ENCODE measurements around the gene ISLR. TPM values are rescaled to one million over a fixed set of nuclear protein-coding genes. Genes with fewer than 3 reads are reported as not detected.

The ISLR gene
- total and polyA plus RNA-seq, 2 of the 4 experiments (the other 2 are of a cell fraction), result under 0.01 to 0.79 TPM

DNA sequence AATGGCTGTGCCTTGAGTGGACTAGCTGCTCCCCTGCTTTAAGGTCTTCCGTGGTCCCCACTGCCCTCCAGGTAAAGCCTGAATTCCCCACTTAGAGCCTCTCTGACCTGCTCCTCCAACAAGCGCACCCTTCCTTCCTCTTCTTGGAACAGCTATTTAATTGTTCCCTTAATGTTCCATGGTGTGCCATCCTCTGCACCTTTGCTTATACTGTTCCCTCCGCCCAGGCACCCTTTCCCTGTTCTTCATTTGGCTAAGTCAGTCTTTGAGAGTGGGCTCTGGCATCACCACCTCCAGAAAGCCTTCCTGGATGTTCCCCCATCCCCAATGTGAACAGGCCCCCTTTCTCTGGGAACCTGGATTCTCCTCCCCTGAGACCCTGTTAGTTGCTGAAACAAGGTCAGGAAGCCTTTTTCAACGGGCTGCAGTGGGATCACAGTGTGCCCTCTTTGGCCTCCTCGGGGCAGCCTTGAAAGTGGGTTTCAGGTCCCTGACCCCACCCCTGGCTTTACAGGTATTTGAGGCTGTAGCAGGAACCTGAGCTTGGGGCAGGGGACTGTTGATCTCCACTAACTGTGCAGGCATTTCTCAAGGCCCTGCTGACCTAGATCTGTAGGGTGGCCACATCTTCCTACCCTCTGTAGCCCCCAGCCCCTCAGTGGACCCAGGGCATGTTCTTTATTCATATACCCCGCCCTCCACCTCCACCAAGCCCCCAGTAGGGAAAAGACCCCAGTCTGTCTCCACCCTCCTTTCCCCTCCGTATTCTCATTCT, 5.0 kb downstream of the ISLR start:
- H2BK15ac ChIP-seq (ENCODE audit: low read depth, low read length), result peak overlapping the region; percentile 34; the same call in 1 of the 3 replicates
- H3K23ac ChIP-seq (ENCODE audit: low read depth, low read length), result peak overlapping the region; percentile 59; the same call in 1 of the 2 replicates
- H3K9ac ChIP-seq (ENCODE audit: low read depth, low read length), result no peak overlapping the region
- 96% methylated on average over 5 of the region's 7 CpGs; no CpG with 5 or more reads in 1 of the 2 experiments for WGBS, 2 experiments (ENCODE audit: extremely low coverage in 2 of 2, insufficient read length in 1 of 2)
- BruUV-seq (replicated peaks), result no TSS peak
- H3K79me1 ChIP-seq (ENCODE audit: low read depth in 1 of 2, low read length in 2 of 2), result no peaks in the 10 kb centered on the region
- H4K5ac ChIP-seq (ENCODE audit: low read depth, low read length), result no peak overlapping the region
- peaks cover 29% of the 10 kb centered on the region for H3K9me1 ChIP-seq (ENCODE audit: insufficient read depth, low read length)
- H3K4me2 ChIP-seq (ENCODE audit: low read depth, low read length), result no peak overlapping the region
- dilution Hi-C loops (cut with HindIII; ENCODE audit: low sequenced_read_pairs, unreplicated experiment), result no loop called here
- no peak overlapping the region for H4K8ac ChIP-seq (ENCODE audit: low read depth in 2 of 2, low read length in 2 of 2)
- peaks cover 30% of the 10 kb centered on the region for H3K4me1 ChIP-seq (ENCODE audit: control insufficient read depth, insufficient read depth, low read length)
- no peak overlapping the region for H2BK5ac ChIP-seq (ENCODE audit: low read depth, low read length, poor library complexity, severe bottlenecking)
- H2BK120ac ChIP-seq (ENCODE audit: low read depth, low read length), result peak overlapping the region; percentile 44
- ChIA-PET CTCF (no interaction called here), POLR2A (ENCODE audit: unreplicated experiment) (interaction anchor here (0.5 kb wide), 1 partner anchor 227 kb away, joined by 5 read pairs; no protein-coding TSS in a partner anchor)
- peak overlapping the region; percentile 27; the same call in 1 of the 2 replicates for H4K91ac ChIP-seq (ENCODE audit: insufficient read depth, low read depth, low read length)
- no peak overlapping the region; the same call in 1 of the 2 replicates for H3K14ac ChIP-seq (replicated peaks; ENCODE audit: low read depth, low read length)
- ATAC-seq (ENCODE audit: low read depth) (no peak), DNase-seq (no peak)
- peak overlapping the region; percentile 63 for H2AK9ac ChIP-seq (replicated peaks; ENCODE audit: low read depth, low read length, poor library complexity)
- intact Hi-C loops (cut with micrococcal nuclease), result no loop called here
- peak overlapping the region; percentile 23 for H2AFZ ChIP-seq (replicated peaks; ENCODE audit: low read length, poor library complexity)
- no peak overlapping the region for H3K27ac ChIP-seq (ENCODE audit: insufficient read depth, low read length)
- no peak overlapping the region for H3K18ac ChIP-seq (ENCODE audit: low read depth, low read length)
- peaks cover 6% of the 10 kb centered on the region; the same call in 1 of the 2 replicates for H4K20me1 ChIP-seq (ENCODE audit: insufficient read depth, low read length)
- in situ Hi-C loops (cut with MboI; ENCODE audit: low sequenced_read_pairs), result no loop called here
- H2AK5ac ChIP-seq (ENCODE audit: low read depth, low read length), result peak overlapping the region; percentile 75
- H3K56ac ChIP-seq (ENCODE audit: extremely low read depth, insufficient read depth, low read length), result no peak overlapping the region
- no peaks in the 10 kb centered on the region for H3K9me3 ChIP-seq (ENCODE audit: control insufficient read depth, insufficient read depth, low read length)
- peak overlapping the region; percentile 40; the same call in 1 of the 2 replicates for H2BK20ac ChIP-seq (ENCODE audit: low read depth, low read length)
- H3K27me3 ChIP-seq (ENCODE audit: control insufficient read depth, insufficient read depth, low read length), result no peaks in the 10 kb centered on the region; the same call in 1 of the 2 replicates
- peak overlapping the region; percentile 71 for H3K4ac ChIP-seq (ENCODE audit: low read depth, low read length)
- no peaks in the 10 kb centered on the region for H3K36me3 ChIP-seq (ENCODE audit: control insufficient read depth, insufficient read depth, low read length)
- H3K4me3 ChIP-seq (ENCODE audit: insufficient read depth, low read depth, low read length), result no peak overlapping the region
- TF ChIP-seq MAFK (IDR thresholded peaks at IDR 0.05; ENCODE audit: low read depth, low read length) (no peak), SMC3 (IDR thresholded peaks at IDR 0.05; ENCODE audit: low read depth, low read length) (no peak), FOS (IDR thresholded peaks at IDR 0.05; ENCODE audit: low read depth, low read length) (no peak), POLR2A (IDR thresholded peaks at IDR 0.05; ENCODE audit: low read depth, low read length) (no peak), RFX5 (IDR thresholded peaks at IDR 0.05; ENCODE audit: low read depth, low read length) (no peak), RAD21 (IDR thresholded peaks at IDR 0.05; ENCODE audit: low read length) (no peak), CEBPB (IDR thresholded peaks at IDR 0.05; ENCODE audit: low read depth, low read length) (no peak), MAZ (IDR thresholded peaks at IDR 0.05; ENCODE audit: borderline replicate concordance, low read depth, low read length) (no peak), CHD1 (IDR thresholded peaks at IDR 0.05; ENCODE audit: low read depth, low read length) (no peak), RCOR1 (IDR thresholded peaks at IDR 0.05; ENCODE audit: insufficient replicate concordance, low read length) (no peak), BHLHE40 (IDR thresholded peaks at IDR 0.05; ENCODE audit: low read depth, low read length) (no peak)
- TF ChIP-seq, protein P1, sequence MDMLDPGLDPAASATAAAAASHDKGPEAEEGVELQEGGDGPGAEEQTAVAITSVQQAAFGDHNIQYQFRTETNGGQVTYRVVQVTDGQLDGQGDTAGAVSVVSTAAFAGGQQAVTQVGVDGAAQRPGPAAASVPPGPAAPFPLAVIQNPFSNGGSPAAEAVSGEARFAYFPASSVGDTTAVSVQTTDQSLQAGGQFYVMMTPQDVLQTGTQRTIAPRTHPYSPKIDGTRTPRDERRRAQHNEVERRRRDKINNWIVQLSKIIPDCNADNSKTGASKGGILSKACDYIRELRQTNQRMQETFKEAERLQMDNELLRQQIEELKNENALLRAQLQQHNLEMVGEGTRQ (IDR thresholded peaks at IDR 0.05; ENCODE audit: low read depth, low read length), result no peak
- TF ChIP-seq, protein P2, sequence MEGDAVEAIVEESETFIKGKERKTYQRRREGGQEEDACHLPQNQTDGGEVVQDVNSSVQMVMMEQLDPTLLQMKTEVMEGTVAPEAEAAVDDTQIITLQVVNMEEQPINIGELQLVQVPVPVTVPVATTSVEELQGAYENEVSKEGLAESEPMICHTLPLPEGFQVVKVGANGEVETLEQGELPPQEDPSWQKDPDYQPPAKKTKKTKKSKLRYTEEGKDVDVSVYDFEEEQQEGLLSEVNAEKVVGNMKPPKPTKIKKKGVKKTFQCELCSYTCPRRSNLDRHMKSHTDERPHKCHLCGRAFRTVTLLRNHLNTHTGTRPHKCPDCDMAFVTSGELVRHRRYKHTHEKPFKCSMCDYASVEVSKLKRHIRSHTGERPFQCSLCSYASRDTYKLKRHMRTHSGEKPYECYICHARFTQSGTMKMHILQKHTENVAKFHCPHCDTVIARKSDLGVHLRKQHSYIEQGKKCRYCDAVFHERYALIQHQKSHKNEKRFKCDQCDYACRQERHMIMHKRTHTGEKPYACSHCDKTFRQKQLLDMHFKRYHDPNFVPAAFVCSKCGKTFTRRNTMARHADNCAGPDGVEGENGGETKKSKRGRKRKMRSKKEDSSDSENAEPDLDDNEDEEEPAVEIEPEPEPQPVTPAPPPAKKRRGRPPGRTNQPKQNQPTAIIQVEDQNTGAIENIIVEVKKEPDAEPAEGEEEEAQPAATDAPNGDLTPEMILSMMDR (conservative IDR thresholded peaks at IDR 0.05; ENCODE audit: low read depth, low read length), result no peak
- TF ChIP-seq, protein P3, sequence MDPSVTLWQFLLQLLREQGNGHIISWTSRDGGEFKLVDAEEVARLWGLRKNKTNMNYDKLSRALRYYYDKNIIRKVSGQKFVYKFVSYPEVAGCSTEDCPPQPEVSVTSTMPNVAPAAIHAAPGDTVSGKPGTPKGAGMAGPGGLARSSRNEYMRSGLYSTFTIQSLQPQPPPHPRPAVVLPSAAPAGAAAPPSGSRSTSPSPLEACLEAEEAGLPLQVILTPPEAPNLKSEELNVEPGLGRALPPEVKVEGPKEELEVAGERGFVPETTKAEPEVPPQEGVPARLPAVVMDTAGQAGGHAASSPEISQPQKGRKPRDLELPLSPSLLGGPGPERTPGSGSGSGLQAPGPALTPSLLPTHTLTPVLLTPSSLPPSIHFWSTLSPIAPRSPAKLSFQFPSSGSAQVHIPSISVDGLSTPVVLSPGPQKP (IDR thresholded peaks at IDR 0.05; ENCODE audit: borderline replicate concordance, low read depth, low read length), result no peak
